HG03280 (cell line): Measurements from ENCODE around the gene SCPEP1.

Source experiments
- ATAC-seq: cut with Tn5 transposase; IDR thresholded peaks from one replicate; pipeline ENCODE4 v1.9.1; 2021; ENCODE audit warnings: mild to moderate bottlenecking, moderate library complexity; ENCODE audit not compliant: unreplicated experiment

Gene SCPEP1

DNA sequence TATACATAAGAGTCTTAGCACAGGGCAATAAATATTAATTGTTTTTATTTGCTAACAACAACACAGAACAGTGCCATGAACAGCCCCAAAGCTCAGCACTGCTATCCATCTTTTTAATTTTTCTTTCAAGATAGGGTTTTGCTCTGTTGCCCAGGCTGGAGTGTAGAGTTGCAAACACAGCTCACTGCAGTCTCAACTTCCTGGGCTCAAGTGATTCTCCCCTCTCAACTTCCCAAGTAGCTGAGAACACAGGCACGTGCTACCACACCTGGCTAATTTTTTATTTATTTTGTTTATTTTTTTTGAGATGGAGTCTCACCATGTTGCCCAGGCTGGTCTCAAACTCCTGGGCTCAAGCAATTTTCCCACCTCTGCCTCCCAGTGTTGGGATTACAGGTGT is 59.5 kb downstream of the SCPEP1 start:
- ATAC-seq: no peak

GRCh38 chr17:57038486-57038885 is 60.6 kb downstream of the SCPEP1 start:
- ATAC-seq: no peak

GRCh38 chr17:57040571-57040970 is 62.6 kb downstream of the SCPEP1 start:
- ATAC-seq: no peak

DNA sequence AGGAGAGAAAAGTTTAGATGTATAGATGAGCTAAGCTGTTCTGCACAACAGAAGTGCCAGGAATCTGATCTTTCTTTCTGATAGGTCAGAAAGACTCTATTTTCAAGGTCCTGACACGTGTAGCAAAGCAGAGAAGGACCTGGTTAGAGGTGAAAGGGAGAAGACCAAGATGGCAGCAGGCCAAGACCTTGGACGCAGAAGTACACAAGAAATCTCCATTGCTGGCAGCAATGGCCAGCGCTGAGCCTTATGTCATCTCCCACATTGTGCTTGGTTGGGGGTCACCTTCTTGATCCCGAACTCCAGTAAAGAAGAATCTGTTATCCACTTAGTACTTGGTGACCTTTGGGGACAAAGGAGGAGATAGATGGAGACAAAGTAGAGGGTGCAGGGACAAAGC is 65.3 kb downstream of the SCPEP1 start:
- ATAC-seq: no peak

- no peak for ATAC-seq
Measured at GRCh38 chr17:57044976-57045867, 67.3 kb downstream of the SCPEP1 start.

DNA sequence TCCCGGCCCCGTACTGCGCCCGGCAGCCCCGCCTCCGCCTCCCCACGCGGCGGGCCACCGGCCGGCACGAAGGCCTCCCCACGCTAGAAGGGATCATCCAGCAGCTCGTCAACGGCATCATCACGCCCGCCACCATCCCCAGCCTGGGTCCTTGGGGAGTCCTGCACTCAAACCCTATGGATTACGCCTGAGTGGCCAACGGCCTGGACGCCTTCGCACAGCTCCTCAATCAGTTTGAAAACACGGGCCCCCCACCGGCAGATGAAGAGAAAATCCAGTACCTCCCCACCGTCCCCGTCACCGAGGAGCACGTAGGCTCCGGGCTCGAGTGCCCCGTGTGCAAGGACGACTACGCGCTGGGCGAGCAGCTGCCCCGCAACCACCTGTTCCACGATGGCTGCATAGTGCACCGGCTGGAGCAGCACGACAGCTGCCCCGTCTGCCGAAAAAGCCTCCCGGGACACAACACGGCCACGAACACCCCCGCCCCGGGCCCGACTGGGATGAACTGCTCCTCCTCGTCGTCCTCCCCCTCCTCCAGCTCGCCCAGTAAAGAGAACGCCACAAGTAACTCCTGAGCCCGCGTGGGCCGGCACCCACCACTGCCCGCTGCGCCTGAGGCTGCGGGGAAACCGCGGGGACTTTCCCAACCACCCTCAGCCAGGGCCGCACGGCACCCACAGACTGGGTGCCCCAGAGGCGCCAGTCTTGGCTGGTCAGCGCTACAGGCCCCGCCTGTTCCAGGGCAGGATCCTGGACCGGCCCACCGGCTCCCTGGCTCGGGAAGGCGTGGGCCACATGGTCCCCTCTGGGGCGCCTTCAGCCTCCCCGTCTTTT is 68.2 kb downstream of the SCPEP1 start:
- ATAC-seq: peak; percentile 63

- no peak for ATAC-seq
Measured at GRCh38 chr17:57046749-57047148, 68.8 kb downstream of the SCPEP1 start.

- no peak for ATAC-seq
Measured at GRCh38 chr17:57048096-57048495, 70.2 kb downstream of the SCPEP1 start.

- ATAC-seq: no peak
Measured at GRCh38 chr17:57050306-57050705, 72.4 kb downstream of the SCPEP1 start.

DNA sequence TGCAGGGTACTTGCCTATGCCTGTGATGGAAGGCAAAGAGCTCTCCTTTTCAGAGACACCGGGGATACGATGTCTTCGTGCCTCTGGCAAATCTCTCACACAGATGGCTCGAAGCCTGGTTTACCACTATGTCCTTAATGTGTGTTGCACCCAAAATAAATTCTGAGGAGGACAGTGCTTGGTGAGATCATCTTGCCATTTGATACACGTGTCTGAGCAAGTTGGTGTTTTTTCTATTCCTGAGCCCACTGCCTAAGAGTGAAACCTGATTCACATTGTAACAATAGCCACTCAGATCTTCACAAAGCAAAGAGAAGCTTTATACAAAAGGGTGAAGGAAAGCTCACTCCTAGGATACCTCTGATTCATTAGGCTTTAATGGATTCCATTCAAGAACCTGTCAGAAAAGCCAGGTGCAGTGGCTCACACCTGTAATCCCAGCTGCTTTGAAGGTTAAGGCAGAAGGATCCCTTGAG is 74.0 kb downstream of the SCPEP1 start:
- ATAC-seq: no peak
